HG03159 (cell line): ENCODE measurements around the gene DDI2.

Experiments used
- ATAC-seq: cut with Tn5 transposase; IDR thresholded peaks from one replicate; pipeline ENCODE4 v1.9.1; 2021; ENCODE audit warnings: mild to moderate bottlenecking, moderate library complexity; ENCODE audit not compliant: unreplicated experiment

Gene DDI2

DNA sequence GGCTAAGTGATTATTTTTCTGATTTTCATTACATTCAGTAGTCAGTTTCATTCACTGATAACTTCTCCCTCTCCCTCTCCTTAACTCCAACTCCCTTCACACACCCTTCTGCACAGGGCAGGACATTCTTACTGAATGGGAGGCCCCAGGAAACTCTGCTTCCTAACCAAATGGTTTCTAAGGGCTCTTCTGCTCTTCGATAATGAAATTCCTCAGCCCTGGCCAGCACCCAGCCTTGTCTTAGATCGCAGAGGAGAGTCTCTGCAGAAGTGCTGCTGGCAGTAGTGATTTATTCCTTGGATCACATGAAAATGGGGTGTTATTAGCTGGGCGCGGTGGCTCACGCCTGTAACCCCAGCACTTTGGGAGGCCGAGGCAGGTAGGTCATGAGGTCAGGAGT is 83.2 kb downstream of the DDI2 start:
- no peak for ATAC-seq

GRCh38 chr1:15701784-15702183 is 84.5 kb downstream of the DDI2 start:
- no peak for ATAC-seq

GRCh38 chr1:15702722-15703550 is 85.7 kb downstream of the DDI2 start:
- no peak for ATAC-seq

DNA sequence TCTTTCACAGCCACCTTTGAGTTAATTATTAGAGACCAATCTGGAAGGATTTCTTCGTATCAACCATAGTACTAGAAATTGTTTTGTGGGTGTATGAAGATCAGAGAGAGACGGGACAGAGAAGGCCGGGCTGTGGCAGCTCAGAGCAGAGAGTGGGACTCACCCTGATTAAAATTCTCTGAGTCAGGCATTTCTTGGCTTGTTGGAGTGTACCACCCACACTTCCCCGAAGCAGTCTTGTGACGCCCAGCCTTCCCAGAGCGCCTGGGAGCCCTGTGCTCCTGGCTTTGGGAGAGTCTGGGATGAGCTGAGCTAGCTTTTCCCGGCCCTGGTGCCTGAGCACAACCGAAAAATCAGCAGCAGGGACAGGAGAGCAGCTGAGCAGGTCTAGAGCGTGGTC is 86.3 kb downstream of the DDI2 start:
- ATAC-seq = no peak

- no peak for ATAC-seq
Observed at GRCh38 chr1:15704526-15705183, 87.4 kb downstream of the DDI2 start.

DNA sequence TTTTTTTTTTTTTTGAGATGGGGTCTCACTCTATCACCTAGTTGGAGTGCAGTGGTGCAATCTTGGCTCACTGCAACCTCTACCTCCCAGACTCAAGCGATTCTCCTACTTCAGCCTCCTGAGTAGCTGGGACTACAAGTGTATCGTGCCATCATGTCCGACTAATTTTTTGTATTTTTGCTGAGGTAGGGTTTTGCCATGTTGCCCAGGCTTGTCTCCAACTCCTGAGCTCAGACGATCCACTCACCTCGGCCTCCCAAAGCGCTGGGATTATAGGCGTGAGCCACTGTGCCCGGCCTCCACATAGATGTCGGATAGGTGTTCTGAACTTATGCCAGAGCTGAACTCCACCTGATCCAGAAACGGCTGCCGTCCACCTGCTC is 87.9 kb downstream of the DDI2 start:
- no peak for ATAC-seq

DNA sequence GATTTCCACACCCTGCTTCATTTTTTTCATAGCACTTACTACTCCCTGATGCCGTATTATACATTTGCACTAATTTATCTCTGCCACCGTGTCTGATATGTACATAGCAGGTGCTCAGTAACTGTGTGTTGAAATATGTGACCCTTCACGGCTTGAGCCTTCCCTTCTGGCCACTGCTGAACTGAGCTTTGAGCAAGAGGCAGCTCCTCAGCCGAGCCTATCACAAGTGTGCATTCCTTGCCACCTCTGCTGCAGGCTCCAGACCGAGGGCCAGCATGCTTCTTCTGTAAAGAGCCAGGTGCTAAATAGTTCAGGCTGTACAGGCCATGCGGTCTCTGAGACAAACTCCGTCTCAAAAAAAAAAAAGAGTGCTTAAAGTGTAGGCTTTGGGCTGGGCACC is 89.5 kb downstream of the DDI2 start:
- ATAC-seq = no peak

- no peak for ATAC-seq
Observed at GRCh38 chr1:15707239-15707925, 90.1 kb downstream of the DDI2 start.

- ATAC-seq = no peak
Observed at GRCh38 chr1:15708486-15709137, 91.4 kb downstream of the DDI2 start.

GRCh38 chr1:15709226-15709625 is 92.0 kb downstream of the DDI2 start:
- no peak for ATAC-seq

- no peak for ATAC-seq
Observed at GRCh38 chr1:15712168-15712567, 94.9 kb downstream of the DDI2 start.

DNA sequence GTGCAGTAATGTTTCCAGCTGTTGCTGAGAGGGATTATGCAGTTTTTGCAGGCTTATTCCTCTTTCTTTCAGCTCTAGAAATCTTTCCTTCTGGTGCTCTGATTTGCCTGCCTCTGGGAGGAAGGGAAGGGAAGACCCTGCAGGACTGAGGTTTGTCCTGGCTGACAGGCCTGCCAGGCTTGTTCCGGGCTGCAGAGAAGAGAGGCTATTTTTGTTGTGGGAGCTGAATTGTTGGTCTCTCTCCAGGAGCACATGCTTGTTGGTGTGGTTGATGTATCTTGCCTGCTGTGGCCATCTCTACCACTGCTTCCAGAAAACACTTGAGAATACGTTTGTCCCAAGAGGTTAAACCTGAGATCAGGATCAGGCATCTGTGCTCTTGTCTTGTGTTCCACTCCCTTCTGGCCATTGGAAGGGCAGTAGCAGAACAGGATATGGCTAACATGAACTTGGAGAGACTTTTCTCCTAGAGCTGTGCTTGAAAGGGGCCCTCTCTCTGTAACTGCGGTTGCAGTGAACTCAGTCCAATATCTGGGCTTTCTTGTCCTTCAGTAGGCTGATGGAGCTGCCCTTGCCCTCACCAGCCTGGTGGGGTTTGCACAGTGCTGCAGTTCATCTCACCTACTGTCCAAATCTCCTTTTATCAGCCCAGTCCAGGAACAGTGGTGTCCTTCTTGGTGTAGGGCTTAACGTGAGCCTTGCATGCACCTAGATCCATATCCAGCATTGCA is 97.3 kb downstream of the DDI2 start:
- ATAC-seq = no peak

DNA sequence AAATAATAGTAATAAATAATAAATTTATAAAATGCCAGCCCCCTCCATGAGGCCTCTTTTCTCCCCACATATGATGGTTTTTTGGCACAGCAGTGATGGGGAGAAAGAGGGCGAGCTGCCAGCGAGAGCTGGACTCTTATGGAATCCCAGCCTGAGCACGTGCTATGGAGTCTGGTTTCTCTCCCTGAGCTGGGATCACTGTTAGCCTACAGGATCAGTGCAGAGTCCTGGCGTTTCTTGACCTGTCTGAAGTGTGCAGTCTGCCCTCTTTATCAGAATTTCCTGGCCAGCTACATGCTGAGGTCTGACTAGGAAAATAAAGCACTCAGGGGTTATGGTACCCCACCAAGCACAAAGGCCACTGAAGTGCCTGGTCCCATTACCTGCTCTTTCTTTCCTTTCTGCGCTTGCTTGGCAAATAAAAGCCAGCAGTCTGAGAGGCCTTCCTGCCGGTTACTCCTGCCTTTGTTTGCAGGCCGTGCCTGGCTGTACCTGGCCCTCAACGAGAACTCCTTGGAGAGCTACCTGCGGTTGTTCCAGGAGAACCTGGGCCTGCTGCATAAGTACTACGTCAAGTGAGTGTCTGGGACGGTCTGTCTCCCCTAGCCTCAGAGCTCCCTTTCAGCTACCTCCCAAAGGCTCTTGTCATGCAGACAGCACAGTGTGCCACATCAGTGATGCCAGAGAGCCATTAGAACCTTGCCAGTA is 100.3 kb downstream of the DDI2 start:
- ATAC-seq = no peak

DNA sequence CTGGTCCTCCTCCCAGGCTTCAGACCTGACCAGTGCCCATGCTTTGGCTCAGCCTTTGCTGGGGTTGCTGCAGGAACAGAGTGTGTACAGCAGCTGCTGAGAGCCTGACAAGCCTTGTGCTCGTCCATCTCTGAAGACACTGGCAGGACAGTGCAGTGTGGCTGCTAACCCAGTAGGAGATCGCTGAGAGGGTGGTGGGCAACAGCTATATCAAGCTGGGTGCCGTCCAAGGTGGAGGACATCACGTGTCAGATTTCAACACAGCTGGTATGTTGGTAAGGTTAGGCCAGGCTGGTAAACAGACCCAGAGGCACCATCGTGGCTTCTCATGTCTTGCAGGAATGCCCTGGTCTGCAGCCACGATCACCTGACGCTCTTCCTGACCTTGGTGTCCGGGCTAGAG is 100.9 kb downstream of the DDI2 start:
- ATAC-seq = no peak
